HG03432 (cell line): Measurements from ENCODE around the gene OSBPL2.

Source experiments
- ATAC-seq: cut with Tn5 transposase; IDR thresholded peaks from one replicate; pipeline ENCODE4 v1.9.1; 2021; ENCODE audit warnings: mild to moderate bottlenecking, moderate library complexity; ENCODE audit not compliant: unreplicated experiment

Gene OSBPL2

GRCh38 chr20:62321975-62322374, 83.7 kb downstream of the OSBPL2 start:
- ATAC-seq, result no peak

DNA sequence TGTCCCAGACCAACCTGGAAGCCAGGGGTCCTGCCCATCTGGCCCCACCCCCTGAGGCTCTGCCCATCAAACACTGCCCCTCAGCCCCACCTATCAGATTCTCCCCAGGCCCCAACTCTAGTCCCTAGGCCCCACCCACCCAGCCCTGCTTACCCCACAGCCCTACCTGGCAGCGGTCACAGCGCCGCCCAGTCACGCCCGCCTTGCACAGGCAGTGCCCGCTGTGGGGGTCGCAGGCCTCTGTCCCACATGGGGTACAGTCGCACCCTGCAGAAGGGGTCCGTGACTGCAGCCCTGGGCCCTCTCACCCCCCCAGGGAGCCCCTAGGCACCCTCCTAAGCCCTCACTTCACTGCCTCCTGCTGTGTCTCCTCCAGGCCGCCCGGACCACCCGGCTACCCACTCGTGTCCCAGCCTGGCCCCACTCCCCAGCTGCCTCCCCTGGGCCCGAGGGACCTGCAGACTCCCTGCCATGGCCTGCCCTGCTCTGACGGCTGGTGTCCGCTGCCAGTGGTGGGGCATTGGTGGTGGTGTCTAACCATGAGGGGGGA, 84.2 kb downstream of the OSBPL2 start:
- no peak for ATAC-seq

DNA sequence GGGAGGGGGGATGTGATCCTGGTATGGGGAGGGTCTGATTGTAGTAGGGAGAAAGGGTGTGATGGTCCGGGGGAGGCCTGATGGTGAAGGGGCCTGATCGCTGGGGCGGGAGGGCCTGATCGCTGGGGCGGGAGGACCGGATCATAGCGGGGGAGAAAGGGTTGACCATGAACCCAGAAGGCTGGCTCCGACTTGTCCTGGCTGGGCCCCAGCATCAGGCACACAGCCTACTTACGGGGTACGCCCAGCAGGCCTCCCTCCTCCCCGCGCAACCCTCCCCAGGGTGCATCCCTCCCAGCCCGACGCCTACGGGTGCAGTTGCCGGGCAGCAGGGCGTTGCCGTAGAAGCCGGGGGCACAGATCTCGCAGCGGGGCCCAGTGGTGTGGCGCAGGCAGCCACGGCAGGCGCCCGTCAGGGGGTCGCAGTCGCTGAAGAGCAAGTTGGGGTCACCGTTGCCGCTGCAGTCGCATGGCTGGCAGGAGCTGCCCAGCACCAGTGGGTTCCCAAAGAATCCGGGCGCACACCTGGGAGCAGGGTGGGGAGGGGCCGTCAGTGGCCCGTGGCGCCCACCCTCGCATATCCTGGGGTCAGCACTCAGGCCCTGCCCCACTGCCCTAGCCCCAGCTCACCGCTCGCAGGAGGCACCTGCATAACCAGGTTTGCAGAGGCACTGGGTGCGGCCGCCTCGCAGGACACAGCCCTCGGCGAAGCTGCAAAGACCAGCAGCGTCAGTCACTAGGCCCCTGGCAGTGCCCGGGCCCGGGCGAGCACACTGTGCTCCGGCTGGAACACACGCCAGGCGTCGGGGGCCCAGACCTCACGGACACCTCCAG, 85.0 kb downstream of the OSBPL2 start:
- no peak for ATAC-seq

- ATAC-seq, result no peak
Measured at GRCh38 chr20:62323980-62324906, 85.9 kb downstream of the OSBPL2 start.

DNA sequence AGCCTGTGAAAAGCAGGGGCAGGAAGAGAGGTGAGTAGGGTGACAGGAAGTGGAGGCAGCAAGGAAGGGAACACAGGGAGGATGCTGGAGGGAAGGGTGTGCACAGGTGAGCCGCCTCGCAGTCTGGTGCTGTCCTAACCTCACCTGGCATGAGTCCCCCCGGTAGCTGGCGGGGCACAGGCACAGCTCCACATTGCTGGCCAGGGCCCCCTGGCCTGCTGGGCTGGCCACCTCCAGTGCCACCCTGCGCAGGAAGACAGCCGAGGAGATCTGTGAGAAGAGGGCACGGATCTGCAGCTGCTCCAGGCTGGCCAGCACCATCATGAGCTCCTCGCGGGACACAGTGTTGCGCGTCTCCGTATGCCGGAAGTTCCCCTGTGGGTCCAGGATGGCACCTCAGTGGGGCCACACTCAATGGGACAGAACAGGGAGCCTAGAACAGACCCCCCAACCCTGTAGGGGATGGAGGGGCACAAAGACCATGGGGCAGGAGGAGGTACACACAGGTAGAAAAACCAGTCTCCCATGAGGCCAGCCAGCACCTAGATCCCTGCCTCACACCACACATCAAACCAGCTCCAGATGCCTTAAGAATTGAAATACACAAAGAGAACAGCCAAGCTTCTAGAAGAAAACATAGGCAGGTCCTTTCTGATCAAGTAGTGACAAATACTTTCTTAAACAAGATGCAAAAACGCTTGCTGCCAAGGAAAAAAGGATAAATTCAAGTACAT, 87.0 kb downstream of the OSBPL2 start:
- no peak for ATAC-seq

DNA sequence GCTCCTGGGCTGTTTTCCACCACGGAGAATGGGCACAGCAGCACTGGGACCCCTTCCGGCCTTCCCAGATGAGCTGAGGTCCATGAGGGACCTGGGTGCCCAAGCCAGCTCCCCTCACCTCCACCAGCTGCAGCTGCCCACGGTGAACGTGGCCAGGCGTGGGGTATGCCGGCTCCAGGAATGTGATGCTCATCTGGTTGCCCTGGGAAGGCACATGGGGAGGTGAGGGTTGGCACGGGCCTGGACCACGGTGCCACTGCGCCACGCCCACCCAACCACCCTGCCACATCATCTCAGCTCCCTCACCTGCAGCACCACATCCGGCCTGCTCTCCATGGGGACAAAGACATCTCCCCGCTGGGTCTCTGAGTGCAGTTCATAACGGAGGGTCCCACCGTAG, 88.2 kb downstream of the OSBPL2 start:
- ATAC-seq, result no peak

- no peak for ATAC-seq
Measured at GRCh38 chr20:62326959-62327725, 88.8 kb downstream of the OSBPL2 start.

DNA sequence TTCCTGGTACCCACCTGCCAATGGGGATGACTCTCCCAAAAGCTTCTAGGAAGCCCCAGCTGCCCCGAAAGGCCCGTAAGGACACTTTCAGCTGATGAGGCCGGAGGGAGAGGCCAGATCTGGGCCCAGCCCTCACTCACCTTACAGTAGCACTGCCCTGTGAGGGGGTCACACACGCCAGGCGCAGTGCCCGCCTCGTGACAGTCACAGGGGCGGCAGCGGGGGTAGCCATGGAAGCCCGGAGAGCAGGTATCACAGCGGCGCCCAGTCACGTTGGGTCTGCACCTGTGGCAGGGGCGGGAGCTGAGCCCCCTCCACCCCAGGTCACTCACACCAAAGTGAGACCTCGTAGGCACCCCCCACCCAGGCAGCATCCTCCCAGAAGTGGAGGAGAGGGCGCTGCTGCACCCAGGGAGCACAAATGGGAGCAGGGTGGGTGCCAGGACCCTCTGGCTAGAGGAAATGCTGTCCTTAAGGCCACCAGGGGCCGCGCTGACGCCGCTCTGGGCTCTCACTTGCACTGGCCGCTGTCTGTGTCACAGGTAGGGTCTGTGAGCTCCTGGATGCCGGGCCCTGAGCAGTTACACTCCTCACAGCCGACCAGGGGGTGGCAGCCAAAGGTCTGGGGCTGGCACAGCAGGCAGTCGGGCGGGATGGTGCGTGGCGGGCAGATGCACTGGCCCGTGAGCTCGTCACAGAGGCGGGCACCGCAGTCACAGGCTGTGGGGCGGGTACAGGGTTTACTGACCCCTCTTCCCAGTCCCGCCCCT, 89.6 kb downstream of the OSBPL2 start:
- ATAC-seq, result no peak

DNA sequence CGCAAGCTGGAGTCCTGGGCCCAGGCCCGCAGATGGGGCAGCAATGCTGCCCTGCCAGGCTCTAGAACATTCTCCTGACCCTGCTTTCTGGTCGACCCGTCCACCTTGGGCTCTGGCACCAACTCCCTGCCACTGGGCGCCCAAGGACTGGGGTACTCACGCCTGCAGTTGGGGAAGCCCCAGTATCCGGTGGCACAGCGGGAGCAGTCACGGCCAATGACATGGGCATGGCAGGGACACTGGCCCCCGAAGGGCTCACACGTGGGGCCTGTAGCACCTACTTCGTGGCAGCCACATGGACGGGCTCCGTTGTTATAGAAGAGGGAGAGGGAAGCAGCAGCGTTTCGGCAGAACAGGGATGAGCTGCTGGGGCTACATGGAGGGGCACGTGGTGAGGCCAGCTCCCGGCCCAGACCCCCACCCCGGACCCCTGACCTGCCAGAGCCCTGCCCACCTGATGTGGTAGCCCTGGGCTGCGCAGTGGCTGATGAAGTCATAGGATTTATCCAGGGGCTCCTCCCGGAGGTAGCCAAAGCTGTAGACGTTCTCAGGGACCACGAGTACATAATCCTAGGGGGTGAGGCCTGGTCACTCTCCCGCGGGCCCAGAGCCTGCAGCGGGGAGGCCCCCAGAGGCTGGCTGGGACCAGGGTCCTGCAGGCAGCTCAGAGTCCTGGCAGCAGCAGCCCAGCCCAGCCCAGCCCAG, 90.5 kb downstream of the OSBPL2 start:
- ATAC-seq, result no peak

DNA sequence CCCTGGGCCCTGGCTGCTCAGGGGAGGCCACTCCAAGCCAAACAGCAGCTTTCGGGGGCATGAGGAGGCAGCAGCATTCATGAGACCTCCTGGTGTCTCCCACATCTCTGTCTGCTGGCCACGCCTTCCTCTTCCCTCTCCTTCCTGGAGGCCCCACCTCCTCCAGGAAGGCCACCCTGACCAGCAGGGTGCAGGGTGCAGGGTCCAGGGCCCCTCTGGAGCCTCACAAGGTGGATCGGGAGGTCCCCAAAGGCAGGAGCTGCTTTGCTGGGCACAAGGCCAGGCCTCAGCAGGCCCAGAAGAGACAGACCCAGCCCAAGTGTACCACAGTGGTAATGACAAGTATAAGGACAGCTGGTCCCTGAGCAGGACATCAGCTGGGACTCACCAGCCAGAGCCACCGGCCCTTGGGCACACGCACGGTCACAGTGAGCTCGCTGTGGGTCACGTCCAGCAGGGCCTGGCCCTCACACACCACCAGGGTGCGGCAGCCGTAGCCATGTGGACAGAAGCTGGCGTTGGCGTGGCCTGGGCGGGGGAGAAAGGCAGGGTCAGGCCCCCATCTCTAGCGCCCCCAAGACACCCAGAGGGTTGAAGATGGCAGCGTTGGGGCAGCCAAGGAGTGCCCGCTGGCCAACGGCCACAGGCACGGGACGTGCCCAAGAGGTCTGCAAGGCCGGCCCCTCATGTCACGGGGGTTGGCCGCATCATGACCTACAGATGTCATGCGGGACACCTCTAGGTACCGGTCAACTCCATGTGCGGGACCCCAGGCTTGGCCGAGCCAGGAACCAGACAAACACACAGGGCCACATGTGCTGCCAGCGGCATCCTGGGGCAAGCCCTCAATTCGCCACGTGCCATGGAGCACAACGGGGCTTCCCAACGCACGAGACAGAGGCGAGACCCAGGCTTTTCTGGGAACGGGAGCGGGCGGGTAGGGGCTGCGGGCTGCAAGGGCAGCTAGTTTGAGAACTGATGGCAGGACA, 91.4 kb downstream of the OSBPL2 start:
- ATAC-seq, result no peak

DNA sequence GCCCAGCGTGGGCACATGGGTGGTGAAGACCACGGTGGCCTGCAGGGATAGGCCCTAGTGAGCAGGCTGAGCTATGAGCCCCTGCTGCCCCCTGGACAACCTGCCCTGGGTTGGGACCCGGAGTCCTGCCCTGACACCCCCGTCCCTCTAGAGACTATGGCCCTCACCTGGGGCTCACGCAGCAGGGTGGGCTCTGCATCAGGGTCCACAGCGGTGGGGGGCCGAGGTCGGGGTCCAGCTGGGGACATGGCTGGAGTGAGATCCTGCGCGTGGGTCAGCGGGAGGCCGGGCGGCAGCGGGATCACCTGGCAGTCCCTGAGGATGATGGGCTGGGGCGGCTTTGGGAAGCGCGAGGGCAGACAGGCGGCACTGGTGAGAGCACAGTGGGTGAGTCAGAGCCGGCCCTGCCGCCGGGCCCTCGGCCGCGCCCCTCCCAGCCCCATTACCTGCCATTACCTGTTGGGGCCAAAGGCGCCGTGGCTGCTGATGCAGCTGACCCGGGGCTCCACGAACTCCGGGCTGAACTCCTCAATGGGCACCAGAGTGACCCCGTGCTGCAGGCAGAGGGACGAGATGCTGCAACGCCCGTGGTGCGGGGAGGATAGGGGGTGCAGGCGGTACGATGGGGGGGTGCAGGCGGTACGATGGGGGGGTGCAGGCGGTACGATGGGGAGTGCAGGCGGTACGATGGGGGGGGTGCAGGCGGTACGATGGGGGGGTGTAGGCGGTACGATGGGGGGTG, 92.4 kb downstream of the OSBPL2 start:
- no peak for ATAC-seq

DNA sequence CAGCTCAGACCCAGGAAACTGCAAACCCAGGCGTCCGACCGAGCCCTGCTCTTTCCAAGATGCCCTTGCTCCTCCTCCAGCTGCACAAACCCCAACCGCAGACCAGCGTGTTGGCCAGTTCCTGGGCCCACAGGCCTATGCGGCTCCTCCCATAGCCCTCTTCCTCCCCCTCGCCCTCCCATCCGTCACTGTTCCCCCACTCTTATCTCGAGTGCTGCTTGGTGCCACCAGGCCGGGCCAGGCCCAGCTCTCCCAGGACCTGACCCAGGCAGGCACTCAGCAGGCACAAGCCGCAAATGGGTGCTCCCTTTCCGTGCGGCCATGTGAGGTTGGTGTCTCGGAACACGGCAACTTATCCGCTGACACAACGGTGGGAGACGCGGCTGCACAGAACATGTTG, 93.0 kb downstream of the OSBPL2 start:
- ATAC-seq, result no peak

DNA sequence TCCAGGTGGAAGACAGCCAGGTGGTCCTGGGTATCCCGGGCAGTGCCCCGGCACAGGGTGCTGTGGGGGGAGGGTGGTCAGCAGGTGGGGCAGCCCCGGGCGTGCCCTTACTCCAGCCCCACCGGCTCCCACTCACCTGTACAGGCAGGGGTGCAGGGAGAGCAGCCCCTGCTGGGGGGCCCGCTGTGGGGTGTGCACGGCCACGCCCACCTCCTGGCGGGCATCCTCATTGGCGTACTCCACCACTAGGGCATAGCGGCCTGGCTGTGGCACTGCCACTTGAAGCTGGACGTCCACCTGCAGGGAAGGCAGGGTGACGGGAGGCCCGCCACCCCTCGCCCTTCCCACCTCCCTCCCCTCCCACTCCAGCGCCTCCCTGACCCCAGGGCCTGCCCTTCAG, 94.1 kb downstream of the OSBPL2 start:
- ATAC-seq, result no peak

DNA sequence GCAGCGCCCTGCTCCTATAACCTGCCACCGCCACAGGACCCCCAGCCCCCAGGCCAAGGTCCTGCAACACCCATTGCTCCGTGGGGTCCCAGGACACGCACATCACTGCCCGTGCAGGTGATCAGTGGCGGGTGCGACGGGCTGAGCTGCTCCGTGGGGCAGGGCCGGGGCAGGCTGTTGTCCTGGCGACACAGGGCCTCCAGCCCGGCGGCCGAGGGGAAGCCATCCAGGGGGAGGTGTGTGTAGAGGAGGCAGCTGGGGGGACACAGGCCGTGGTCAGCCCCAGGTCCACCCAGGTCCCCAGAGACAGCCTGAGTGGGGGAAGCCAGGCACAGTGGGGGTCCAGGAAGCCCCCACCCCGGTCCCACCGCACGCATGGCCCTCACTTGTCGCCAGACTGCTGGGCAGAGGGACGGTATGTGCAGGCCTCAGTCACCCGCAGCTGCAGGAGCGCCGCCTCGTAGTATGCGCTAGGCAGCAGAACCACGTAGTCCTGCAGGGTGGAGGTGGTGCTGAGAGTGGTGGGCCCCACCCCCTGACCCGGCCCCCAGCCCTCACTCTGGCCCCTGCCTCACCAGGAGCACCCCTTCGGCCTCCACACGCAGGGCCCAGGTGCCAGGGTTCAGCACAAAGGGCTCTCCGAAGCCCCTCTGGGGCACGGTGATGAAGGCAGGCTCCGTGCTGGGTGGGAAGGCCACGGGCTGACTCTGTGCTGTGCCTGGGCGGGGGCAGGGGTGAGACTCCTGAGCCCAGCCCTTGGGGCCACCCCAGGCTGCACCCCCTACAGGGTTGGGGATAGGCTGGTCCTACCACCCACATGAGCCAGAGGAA, 94.9 kb downstream of the OSBPL2 start:
- ATAC-seq, result no peak

- ATAC-seq, result no peak
Measured at GRCh38 chr20:62333820-62334595, 95.7 kb downstream of the OSBPL2 start.
